HCT116 (cell line): ENCODE measurements around the gene PPP2R3C. TPM values are rescaled to one million over a fixed set of nuclear protein-coding genes. Genes with fewer than 3 reads are reported as not detected.

Experiments used
- ATAC-seq: fragments of 200-7000 bp; cut with Tn5 transposase; 2 replicates; pipeline ENCODE4 v1.9.1; 2020; ENCODE audit warnings: mild to moderate bottlenecking, moderate library complexity
- BruUV-seq: library from RNA; stranded (reverse); fragments of 400-500 nt; replicated peaks from 2 replicates; lab custom pipeline; 2021; lab: Mats Ljungman, UMichigan
- CTCF ChIA-PET: fragments of 300-600 bp; sonication (Branson Sonifier 250); formaldehyde crosslinking; loops from one replicate; lab custom pipeline; 2021; ENCODE audit warnings: antibody characterized with exemption; lab: Charles Lee
- POLR2A ChIA-PET: fragments of 300-600, 350-600 bp; sonication (Branson Sonifier 250); formaldehyde crosslinking; loops from one replicate; lab custom pipeline; 2021; ENCODE audit warnings: antibody characterized with exemption; lab: Charles Lee
- RAD21 ChIA-PET, 2 experiments: fragments of 300-600 bp; sonication (Branson Sonifier 250); formaldehyde crosslinking; loops; one replicate each; lab custom pipeline; 2023; ENCODE audit warnings: low total read pairs in 2 of 2; ENCODE audit not compliant: uncharacterized antibody in 2 of 2, unreplicated experiment in 2 of 2, low non-redundant PET in 1 of 2; lab: Charles Lee
- DNase-seq: peaks from one replicate; pipeline ENCODE4 v3.0.0-alpha.2; 2010; ENCODE audit warnings: low read depth, low spot score
- H2AFZ ChIP-seq: fragments of 200-600 bp; shearing (Covaris generic), sonication (generic); 2 replicates; pipeline ENCODE4 v1.6.1; 2017; ENCODE audit warnings: low read depth, mixed run types, mixed read lengths, antibody characterized with exemption, low read length; ENCODE audit not compliant: poor library complexity, severe bottlenecking
- H3K27ac ChIP-seq: 2 replicates; pipeline ENCODE4 v1.5.1; 2012; ENCODE audit warnings: low read depth, low read length
- H3K27me3 ChIP-seq: fragments of 200-600 bp; sonication (generic); 2 replicates; pipeline ENCODE4 v1.6.1; 2016; ENCODE audit warnings: mixed run types, low read length, mixed read lengths; ENCODE audit not compliant: insufficient read depth
- H3K36me3 ChIP-seq, 2 experiments: fragments of 200-500 bp in 1 of 2; fragments of 200-600 bp in 1 of 2; sonication (Bioruptor generic) in 1 of 2; sonication (generic) in 1 of 2; 2 replicates each; pipeline versions ENCODE4 v1.5.1 to v1.6.1; 2014 to 2016; ENCODE audit warnings: low read length in 2 of 2, inconsistent platforms in 1 of 2, mixed read lengths in 1 of 2, mixed run types in 1 of 2; ENCODE audit not compliant: insufficient read depth in 2 of 2, control insufficient read depth in 1 of 2
- H3K4me1 ChIP-seq, 2 experiments: fragments of 200-600 bp in 1 of 2; sonication (generic) in 1 of 2; 2 replicates each; pipeline versions ENCODE4 v1.5.1 to v1.6.1; 2012 to 2017; ENCODE audit warnings: low read length in 2 of 2, inconsistent platforms in 1 of 2, mild to moderate bottlenecking in 1 of 2, mixed read lengths in 1 of 2, mixed run types in 1 of 2, moderate library complexity in 1 of 2; ENCODE audit not compliant: insufficient read depth in 2 of 2, control insufficient read depth in 1 of 2
- H3K4me2 ChIP-seq: fragments of 200-600 bp; sonication (generic); 2 replicates; pipeline ENCODE4 v1.6.1; 2017; ENCODE audit warnings: mixed run types, low read length, mixed read lengths
- H3K4me3 ChIP-seq, 2 experiments: fragments of 200-600 bp in 1 of 2; sonication (generic) in 1 of 2; replicated peaks in 1 of 2; 2 replicates each; pipeline ENCODE4 v1.5.1; 2011 to 2016; ENCODE audit warnings: low read length in 2 of 2, control low read depth in 1 of 2, low read depth in 1 of 2, mild to moderate bottlenecking in 1 of 2, mixed read lengths in 1 of 2, mixed run types in 1 of 2
- H3K79me2 ChIP-seq: fragments of 200-600 bp; sonication (generic); 2 replicates; pipeline ENCODE4 v1.6.1; 2017; ENCODE audit warnings: mild to moderate bottlenecking, mixed run types, low read length, moderate library complexity, mixed read lengths; ENCODE audit not compliant: insufficient read depth
- H3K9ac ChIP-seq: fragments of 200-600 bp; sonication (generic); 2 replicates; pipeline ENCODE4 v1.6.1; 2016; ENCODE audit warnings: low read length, mixed read lengths
- H3K9me2 ChIP-seq: fragments of 200-600 bp; sonication (generic), shearing (Covaris generic); 2 replicates; pipeline ENCODE4 v1.6.1; 2017; ENCODE audit warnings: mixed run types, mild to moderate bottlenecking, moderate library complexity; ENCODE audit not compliant: insufficient read depth
- H3K9me3 ChIP-seq, 2 experiments: fragments of 200-500 bp in 1 of 2; fragments of 200-600 bp in 1 of 2; sonication (Bioruptor generic) in 1 of 2; sonication (generic) in 1 of 2; 2 replicates each; pipeline ENCODE4 v1.6.1; 2014 to 2017; ENCODE audit warnings: low read length in 2 of 2, mixed read lengths in 2 of 2, inconsistent platforms in 1 of 2, low read depth in 1 of 2, mild to moderate bottlenecking in 1 of 2, mixed run types in 1 of 2, moderate library complexity in 1 of 2; ENCODE audit not compliant: control insufficient read depth in 1 of 2, insufficient read depth in 1 of 2
- H4K20me1 ChIP-seq: fragments of 200-600 bp; sonication (generic), shearing (Covaris generic); 2 replicates; pipeline ENCODE4 v1.6.1; 2017; ENCODE audit warnings: mixed run types, mild to moderate bottlenecking, moderate library complexity; ENCODE audit not compliant: insufficient read depth
- FOSL1 ChIP-seq: IDR thresholded peaks from 2 replicates; pipeline ENCODE4 v1.6.1; 2012; ENCODE audit warnings: low read depth
- POLR2AphosphoS5 ChIP-seq: IDR thresholded peaks from 2 replicates; pipeline ENCODE4 v1.6.1; 2011; ENCODE audit warnings: mild to moderate bottlenecking, low read depth, low read length, moderate library complexity
- REST ChIP-seq: IDR thresholded peaks from 2 replicates; pipeline ENCODE4 v1.6.1; 2012; ENCODE audit warnings: low read depth
- ZFX ChIP-seq: fragments of 450-650 bp; IDR thresholded peaks from 2 replicates; pipeline ENCODE4 v1.6.1; 2017
- intact Hi-C: fragments of 100-400 bp; cut with micrococcal nuclease; formaldehyde crosslinking; loops from 2 replicates; pipeline ENCODE4 v1.10.0; 2022
- total RNA-seq: library from RNA; stranded (reverse); gene quantifications from one replicate; pipeline ENCODE4 v1.2.1, GENCODE V29; 2021; ENCODE audit not compliant: unreplicated experiment

The PPP2R3C gene
- total RNA-seq, 1 experiment from 2014 or later = 14.1 TPM

GRCh38 chr14:35046751-35047536 lies 74.8 kb downstream of the PPP2R3C start:
- intact Hi-C loops = loop anchor here (1.0 kb wide), 1 partner anchor 65 kb away; the partner anchor contains the start of gene SRP54
- ChIA-PET POLR2A (interaction anchor here (0.9 to 2.0 kb wide), 3 partner anchors 24 to 64 kb away, joined by 3 to 10 read pairs (median 5); partner anchors contain the start of gene SRP54), CTCF (no interaction called here)
- ATAC-seq (peak; percentile 45), DNase-seq (no peak)
- no peaks in the 10 kb centered on the region for H3K27me3 ChIP-seq
- H3K9ac ChIP-seq = peak overlapping the region; percentile 83
- peaks cover 10 to 19% of the 10 kb centered on the region in 2 experiments; a peak in 3 of 4 replicates for H3K4me1 ChIP-seq
- H3K9me2 ChIP-seq = no peaks in the 10 kb centered on the region
- no peaks in the 10 kb centered on the region for H3K36me3 ChIP-seq
- no peaks in the 10 kb centered on the region for H4K20me1 ChIP-seq
- H2AFZ ChIP-seq = no peak overlapping the region
- TF ChIP-seq REST (peak; percentile 27; the same call in 1 of the 2 replicates), FOSL1 (no peak), POLR2AphosphoS5 (no peak), ZFX (peak; percentile 41; the same call in 1 of the 2 replicates)
- TF ChIP-seq, all 23 proteins: peak for 2
- no peaks in the 10 kb centered on the region for H3K9me3 ChIP-seq
- H3K79me2 ChIP-seq = peaks cover 16% of the 10 kb centered on the region
- peak overlapping the region; percentile 93 for H3K4me2 ChIP-seq
- H3K27ac ChIP-seq = peak overlapping the region; percentile 95
- H3K4me3 ChIP-seq = peak overlapping the region; percentile 81 to 92
- RAD21 ChIA-PET = no interaction called here
- BruUV-seq = no TSS peak
